ENCODE measurements around the gene TANGO6. TPM values are rescaled to one million over a fixed set of nuclear protein-coding genes. Genes with fewer than 3 reads are reported as not detected.

TANGO6 gene
- total and polyA plus RNA-seq, 10 of the 15 experiments (the other 5 are each of a cell fraction or from before 2014, with no cell fraction given) = 1.1 to 20.6 (median 11.0) TPM

DNA sequence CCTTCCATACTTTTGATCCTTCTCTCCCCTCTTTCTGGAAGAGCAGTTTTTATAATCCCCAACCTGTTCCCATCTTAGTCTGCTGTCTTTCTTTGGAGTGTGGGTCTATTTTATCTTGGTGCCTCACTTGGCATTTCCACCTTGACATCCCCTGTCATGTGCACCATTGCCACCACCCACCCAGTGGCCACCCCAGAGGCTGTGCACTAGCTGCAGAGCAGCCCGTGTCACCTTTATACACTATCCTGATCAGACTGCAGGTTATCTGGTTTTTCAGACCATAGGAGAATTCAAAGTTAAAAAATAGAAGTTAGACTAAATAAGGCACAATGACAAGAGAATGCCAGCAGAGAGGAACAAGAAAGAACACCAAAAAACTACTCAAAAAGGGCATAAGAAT, 43.8 kb downstream of the TANGO6 start:
- ATAC-seq = no peak
- no TSS peak for BruUV-seq (replicated peaks)
- no peaks in the 10 kb centered on the region for H3K9me3 ChIP-seq (replicated peaks; ENCODE audit: control insufficient read depth, insufficient read depth, low read length)
- H2AFZ ChIP-seq (ENCODE audit: control insufficient read depth, low read depth, low read length) = no peak overlapping the region
- ChIA-PET CTCF (no interaction called here), SMC1A (ENCODE audit: uncharacterized antibody, unreplicated experiment) (no interaction called here), POLR2A (no interaction called here), RAD21 (ENCODE audit: unreplicated experiment) (no interaction called here)
- DNase-seq (ENCODE audit: low read depth, low spot score) = no peak
- WGBS (ENCODE audit: insufficient coverage, insufficient replicate concordance, low lambda C conversion rate, missing lambda C conversion rate) = 94% methylated on average over 1 of the region's 1 CpG
- no peaks in the 10 kb centered on the region for H3K4me1 ChIP-seq (ENCODE audit: control insufficient read depth, insufficient read depth, low read length)
- no peaks in the 10 kb centered on the region for H3K79me2 ChIP-seq (ENCODE audit: control insufficient read depth, insufficient read depth, low read length)
- intact Hi-C loops (cut with micrococcal nuclease; ENCODE audit: unreplicated experiment) = no loop called here
- H3K4me3 ChIP-seq = no peak overlapping the region
- no peak overlapping the region for H3K4me2 ChIP-seq (ENCODE audit: control insufficient read depth, insufficient read depth)
- TF ChIP-seq CHD4 (IDR thresholded peaks at IDR 0.05) (no peak), ZZZ3 (IDR thresholded peaks at IDR 0.05; ENCODE audit: control insufficient read depth, insufficient read length, low read depth) (no peak), ASH2L (IDR thresholded peaks at IDR 0.05; ENCODE audit: borderline replicate concordance, low read depth) (no peak), NFXL1 (IDR thresholded peaks at IDR 0.05; ENCODE audit: borderline replicate concordance) (no peak), NFYA (IDR thresholded peaks at IDR 0.05; ENCODE audit: borderline replicate concordance, low read depth, low read length) (no peak), BACH1 (IDR thresholded peaks at IDR 0.05; ENCODE audit: borderline replicate concordance) (no peak), HDAC6 (IDR thresholded peaks at IDR 0.05; ENCODE audit: unreplicated experiment) (no peak), SPI1 (IDR thresholded peaks at IDR 0.05; ENCODE audit: borderline replicate concordance, insufficient read depth, low read depth, low read length) (no peak)
- TF ChIP-seq, protein P1, sequence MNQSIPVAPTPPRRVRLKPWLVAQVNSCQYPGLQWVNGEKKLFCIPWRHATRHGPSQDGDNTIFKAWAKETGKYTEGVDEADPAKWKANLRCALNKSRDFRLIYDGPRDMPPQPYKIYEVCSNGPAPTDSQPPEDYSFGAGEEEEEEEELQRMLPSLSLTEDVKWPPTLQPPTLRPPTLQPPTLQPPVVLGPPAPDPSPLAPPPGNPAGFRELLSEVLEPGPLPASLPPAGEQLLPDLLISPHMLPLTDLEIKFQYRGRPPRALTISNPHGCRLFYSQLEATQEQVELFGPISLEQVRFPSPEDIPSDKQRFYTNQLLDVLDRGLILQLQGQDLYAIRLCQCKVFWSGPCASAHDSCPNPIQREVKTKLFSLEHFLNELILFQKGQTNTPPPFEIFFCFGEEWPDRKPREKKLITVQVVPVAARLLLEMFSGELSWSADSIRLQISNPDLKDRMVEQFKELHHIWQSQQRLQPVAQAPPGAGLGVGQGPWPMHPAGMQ (IDR thresholded peaks at IDR 0.05; ENCODE audit: borderline replicate concordance) = no peak
- no peaks in the 10 kb centered on the region for H3K36me3 ChIP-seq (ENCODE audit: control insufficient read depth in 2 of 2, insufficient read depth in 2 of 2, low read length in 1 of 2)
- no peaks in the 10 kb centered on the region for H4K20me1 ChIP-seq (ENCODE audit: control insufficient read depth, insufficient read depth)
- FAIRE-seq = no peak
- H3K27me3 ChIP-seq (replicated peaks in 1 of 2; ENCODE audit: control insufficient read depth in 2 of 2, insufficient read depth in 2 of 2, low read length in 1 of 2) = no peaks in the 10 kb centered on the region
- in situ Hi-C loops (cut with MboI) = no loop called here
- no peak overlapping the region for H3K27ac ChIP-seq (ENCODE audit: control insufficient read depth, insufficient read depth)
- no peak overlapping the region for H3K9ac ChIP-seq (ENCODE audit: control insufficient read depth, insufficient read depth, low read length)
